Gastrocnemius medialis (tissue), 4 donors: ENCODE results near the gene PCDHB7.

Source experiments
- POLR2A ChIP-seq, 2 donors: fragments of 450-650 bp; IDR thresholded peaks; one replicate each; pipeline ENCODE4 v1.6.1; 2017; ENCODE audit warnings: antibody characterized with exemption in 2 of 2, mild to moderate bottlenecking in 2 of 2, moderate library complexity in 2 of 2
- TF ChIP-seq, protein P1 (sequence below), 5 experiments: fragments of 450-650 bp in 3 of 5; fragments of 200-600 bp in 2 of 5; sonication (generic) in 2 of 5; IDR thresholded peaks in 4 of 5; conservative IDR thresholded peaks in 1 of 5; 1 replicate in 4 of 5; 2 replicates in 1 of 5; pipeline ENCODE4 v1.5.1; 2016 to 2019; ENCODE audit warnings: antibody characterized with exemption in 5 of 5, mild to moderate bottlenecking in 3 of 5, moderate library complexity in 3 of 5

- TF ChIP-seq, protein P1, sequence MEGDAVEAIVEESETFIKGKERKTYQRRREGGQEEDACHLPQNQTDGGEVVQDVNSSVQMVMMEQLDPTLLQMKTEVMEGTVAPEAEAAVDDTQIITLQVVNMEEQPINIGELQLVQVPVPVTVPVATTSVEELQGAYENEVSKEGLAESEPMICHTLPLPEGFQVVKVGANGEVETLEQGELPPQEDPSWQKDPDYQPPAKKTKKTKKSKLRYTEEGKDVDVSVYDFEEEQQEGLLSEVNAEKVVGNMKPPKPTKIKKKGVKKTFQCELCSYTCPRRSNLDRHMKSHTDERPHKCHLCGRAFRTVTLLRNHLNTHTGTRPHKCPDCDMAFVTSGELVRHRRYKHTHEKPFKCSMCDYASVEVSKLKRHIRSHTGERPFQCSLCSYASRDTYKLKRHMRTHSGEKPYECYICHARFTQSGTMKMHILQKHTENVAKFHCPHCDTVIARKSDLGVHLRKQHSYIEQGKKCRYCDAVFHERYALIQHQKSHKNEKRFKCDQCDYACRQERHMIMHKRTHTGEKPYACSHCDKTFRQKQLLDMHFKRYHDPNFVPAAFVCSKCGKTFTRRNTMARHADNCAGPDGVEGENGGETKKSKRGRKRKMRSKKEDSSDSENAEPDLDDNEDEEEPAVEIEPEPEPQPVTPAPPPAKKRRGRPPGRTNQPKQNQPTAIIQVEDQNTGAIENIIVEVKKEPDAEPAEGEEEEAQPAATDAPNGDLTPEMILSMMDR (IDR thresholded peaks at IDR 0.05 in 4 of 5, conservative IDR thresholded peaks at IDR 0.05 in 1 of 5): no peak
- TF ChIP-seq POLR2A (IDR thresholded peaks at IDR 0.05): no peak
These were observed 27.2 kb downstream of the PCDHB7 start, which contains the start of gene PCDHB11 for GRCh38 chr5:141199359-141200235.
